K562 (cell line): ENCODE results near the gene PRTFDC1. TPM values are rescaled to one million over a fixed set of nuclear protein-coding genes. Genes with fewer than 3 reads are reported as not detected.
A peak's percentile ranks its signal among the peaks of the same experiment; 100 is the strongest.

ENCODE experiments used
- BCOR ChIP-seq: fragments of 450-650 bp; IDR thresholded peaks from 2 replicates; pipeline ENCODE4 v1.6.1; 2016
- EP300 ChIP-seq: IDR thresholded peaks from 2 replicates; pipeline ENCODE4 v1.6.1; 2012; ENCODE audit warnings: low read length, improper control_type of control experiment
- HMGN3 ChIP-seq: IDR thresholded peaks from 2 replicates; pipeline ENCODE4 v1.6.1; 2011; ENCODE audit warnings: borderline replicate concordance, low read depth, mild to moderate bottlenecking, mixed read lengths, low read length; ENCODE audit not compliant: insufficient read length; ENCODE audit errors: extremely low read depth
- HNRNPL ChIP-seq: fragments of 200-400 bp; formaldehyde crosslinking; IDR thresholded peaks from 2 replicates; pipeline ENCODE4 v1.6.1; 2017; ENCODE audit warnings: low read depth, mild to moderate bottlenecking, low read length
- HNRNPLL ChIP-seq: fragments of 200-400 bp; formaldehyde crosslinking; IDR thresholded peaks from 2 replicates; pipeline ENCODE4 v1.6.1; 2017; ENCODE audit warnings: low read length, low read depth, mild to moderate bottlenecking; ENCODE audit not compliant: poor library complexity, severe bottlenecking
- MGA ChIP-seq: fragments of 450-650 bp; IDR thresholded peaks from 2 replicates; pipeline ENCODE4 v1.6.1; 2016; ENCODE audit warnings: mild to moderate bottlenecking, moderate library complexity
- MIER1 ChIP-seq: fragments of 450-650 bp; IDR thresholded peaks from 2 replicates; pipeline ENCODE4 v1.6.1; 2016; ENCODE audit warnings: antibody characterized with exemption, mild to moderate bottlenecking, low read depth
- NR4A1 ChIP-seq, 2 experiments: fragments of 250-450 bp in 1 of 2; fragments of 450-650 bp in 1 of 2; sonication (Bioruptor Pico) in 1 of 2; IDR thresholded peaks; 2 replicates each; pipeline versions ENCODE4 v1.4.0 to v1.6.1; 2016 to 2020; ENCODE audit warnings: mild to moderate bottlenecking in 2 of 2, missing compliant biosample characterization in 1 of 2, missing genetic modification characterization in 1 of 2, moderate library complexity in 1 of 2
- SOX6 ChIP-seq: fragments of 450-650 bp; IDR thresholded peaks from 2 replicates; pipeline ENCODE4 v1.6.1; 2014; ENCODE audit warnings: mild to moderate bottlenecking
- TCF7L2 ChIP-seq: fragments of 150-350 bp; IDR thresholded peaks from 2 replicates; pipeline ENCODE4 v1.6.1; 2016; ENCODE audit warnings: low read depth, mild to moderate bottlenecking, low read length, moderate library complexity
- TFE3 ChIP-seq: fragments of 450-650 bp; formaldehyde crosslinking; IDR thresholded peaks from 2 replicates; pipeline ENCODE4 v1.4.0; 2020; ENCODE audit warnings: mild to moderate bottlenecking, mixed read lengths
- TGIF2 ChIP-seq: sonication (generic); formaldehyde crosslinking; IDR thresholded peaks from 2 replicates; pipeline ENCODE4 v1.8.1; 2022; ENCODE audit warnings: mild to moderate bottlenecking, missing genetic modification reagents, moderate library complexity
- WHSC1 ChIP-seq: IDR thresholded peaks from one replicate; pipeline ENCODE4 v1.6.1; 2012; ENCODE audit warnings: low read length, control low read depth, inconsistent platforms
- ZNF668 ChIP-seq: fragments of 250-450 bp; sonication (Bioruptor Pico); IDR thresholded peaks from 2 replicates; pipeline ENCODE4 v1.8.0; 2022; ENCODE audit warnings: mild to moderate bottlenecking, inconsistent platforms
- ZNF75A ChIP-seq: fragments of 450-650 bp; formaldehyde crosslinking; IDR thresholded peaks from 2 replicates; pipeline ENCODE4 v1.4.0; 2020; ENCODE audit warnings: mild to moderate bottlenecking
- polyA plus RNA-seq, 8 experiments: library from polyadenylated mRNA; depleted of rRNA in 4 of 8; stranded (reverse) in 5 of 8; unstranded in 3 of 8; fragments of >200 nt; fragmentation: Nextera tagmentation in 2 of 8; fragmentation: Illumina TruSeq in 1 of 8; extraction: Ambion mirVana in 2 of 8; extraction: Trizol in 1 of 8; gene quantifications; 2 replicates each; pipeline versions ENCODE4 v1.2.1 to v1.2.3, GENCODE V29; 2011 to 2014; ENCODE audit warnings: inconsistent platforms in 1 of 8, missing spikeins in 1 of 8
- total RNA-seq, 7 experiments: library from RNA; depleted of rRNA in 6 of 7; stranded (reverse); fragments of >200 nt in 6 of 7; fragmentation: Illumina TruSeq in 2 of 7; extraction: Trizol in 2 of 7; gene quantifications; 2 replicates each; pipeline versions ENCODE4 v1.2.1 to v1.2.3, GENCODE V29; 2011 to 2021; ENCODE audit warnings: low replicate concordance in 1 of 7

The PRTFDC1 gene
- total and polyA plus RNA-seq, 9 of the 15 experiments (the other 6 are each of a cell fraction or from before 2014, with no cell fraction given): 7.0 to 27.6 (median 10.0) TPM

GRCh38 chr10:24951201-24952142, 934 bp downstream of the PRTFDC1 start (continued):
- no peak; the same call in 1 of the 2 replicates for TF ChIP-seq MGA
- no peak for TF ChIP-seq ZNF668 (CRISPR knock-in tag)
- TF ChIP-seq HNRNPLL: no peak
- peak; percentile 4; the same call in 1 of the 2 replicates for TF ChIP-seq EP300
- peak; percentile 37; the same call in 1 of the 2 replicates for TF ChIP-seq SOX6
- TF ChIP-seq WHSC1: no peak
- TF ChIP-seq TCF7L2: no peak
- TF ChIP-seq NR4A1 (CRISPR knock-in tag; IDR thresholded peaks at IDR 0.05): no peak
- no peak for TF ChIP-seq NR4A1 (tag; IDR thresholded peaks at IDR 0.05)
- TF ChIP-seq BCOR: no peak
- TF ChIP-seq TGIF2: no peak
- no peak for TF ChIP-seq TFE3 (CRISPR knock-in tag)
- TF ChIP-seq MIER1: no peak
- no peak for TF ChIP-seq ZNF75A
- TF ChIP-seq HMGN3: no peak
- TF ChIP-seq HNRNPL: no peak
